ENCODE results near the gene TRPV4. TPM values are rescaled to one million over a fixed set of nuclear protein-coding genes. Genes with fewer than 3 reads are reported as not detected.

Gene TRPV4
- total RNA-seq, 1 donor from 2014 or later, result 0.75 TPM

DNA sequence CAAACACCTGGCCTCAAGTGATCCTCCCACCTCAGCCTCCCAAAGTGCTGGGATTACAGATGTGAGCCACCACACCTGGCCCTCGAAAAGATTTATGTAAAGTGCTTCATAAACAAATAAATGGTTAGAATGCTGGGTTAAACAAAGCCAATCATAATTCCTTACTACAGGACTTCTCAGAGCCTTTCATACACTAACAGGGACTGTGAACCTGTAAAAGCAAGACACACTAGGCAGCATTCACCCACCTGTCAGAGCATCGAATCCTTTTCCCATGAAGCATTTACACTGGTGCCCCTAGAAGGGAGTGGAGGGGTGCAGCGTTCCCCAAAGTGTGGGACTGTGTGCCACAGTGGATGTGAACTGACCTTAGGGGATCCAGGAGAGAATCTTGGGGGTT is 29.5 kb downstream of the TRPV4 start:
- no peak for FAIRE-seq

DNA sequence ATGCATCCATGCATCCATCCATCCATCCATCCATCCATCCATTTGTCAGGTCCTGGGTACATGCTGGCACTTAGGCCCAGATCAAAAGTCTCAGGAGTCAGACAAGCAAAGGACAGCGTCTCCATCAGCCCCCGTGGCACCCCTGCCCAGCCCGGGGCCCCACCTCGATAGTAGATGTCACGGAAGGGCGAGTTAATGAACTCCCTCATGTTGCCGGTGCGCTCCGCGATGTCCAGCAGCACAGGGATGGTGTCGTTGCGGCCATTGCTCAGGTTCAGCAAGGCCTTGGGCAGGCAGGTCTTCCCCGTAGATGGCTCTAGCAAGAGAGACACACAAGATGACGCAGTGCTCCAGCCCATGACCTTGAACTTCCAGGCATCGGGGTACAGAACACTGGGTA is 30.4 kb downstream of the TRPV4 start:
- Histone ChIP-seq H3K4me3 (ENCODE audit: insufficient read depth, low read depth, low read length) (no peak overlapping the region), H3K4me1 (ENCODE audit: insufficient read depth, low read length) (no peaks in the 10 kb centered on the region), H2AFZ (ENCODE audit: low read depth, low read length) (no peak overlapping the region), H3K27ac (ENCODE audit: low read depth, low read length) (no peak overlapping the region), H3K9ac (ENCODE audit: low read length) (no peak overlapping the region), H3K36me3 (ENCODE audit: insufficient read depth, low read length) (no peaks in the 10 kb centered on the region), H4K20me1 (ENCODE audit: insufficient read depth, low read length) (peaks cover 6% of the 10 kb centered on the region), H3K9me3 (ENCODE audit: insufficient read depth, low read depth, low read length) (no peaks in the 10 kb centered on the region), H3K4me2 (ENCODE audit: low read length) (no peak overlapping the region), H3K79me2 (ENCODE audit: insufficient read depth, low read length) (no peaks in the 10 kb centered on the region), H3K27me3 (ENCODE audit: insufficient read depth, low read length) (no peaks in the 10 kb centered on the region)
- FAIRE-seq (no peak), DNase-seq (ENCODE audit: low read depth) (no peak)
- Mint-ChIP-seq H3K4me3 (ENCODE audit: unreplicated experiment) (no peak overlapping the region), H3K36me3 (ENCODE audit: low read depth, unreplicated experiment) (no peaks in the 10 kb centered on the region), H3K4me1 (ENCODE audit: low read depth, unreplicated experiment) (no peaks in the 10 kb centered on the region), H3K9me3 (ENCODE audit: unreplicated experiment) (no peaks in the 10 kb centered on the region), H3K27ac (ENCODE audit: unreplicated experiment) (no peak overlapping the region), H3K27me3 (ENCODE audit: low read depth, unreplicated experiment) (no peaks in the 10 kb centered on the region)
- TF ChIP-seq EZH2 (IDR thresholded peaks at IDR 0.05; ENCODE audit: insufficient read depth, low read length), result no peak
- TF ChIP-seq, protein P1, sequence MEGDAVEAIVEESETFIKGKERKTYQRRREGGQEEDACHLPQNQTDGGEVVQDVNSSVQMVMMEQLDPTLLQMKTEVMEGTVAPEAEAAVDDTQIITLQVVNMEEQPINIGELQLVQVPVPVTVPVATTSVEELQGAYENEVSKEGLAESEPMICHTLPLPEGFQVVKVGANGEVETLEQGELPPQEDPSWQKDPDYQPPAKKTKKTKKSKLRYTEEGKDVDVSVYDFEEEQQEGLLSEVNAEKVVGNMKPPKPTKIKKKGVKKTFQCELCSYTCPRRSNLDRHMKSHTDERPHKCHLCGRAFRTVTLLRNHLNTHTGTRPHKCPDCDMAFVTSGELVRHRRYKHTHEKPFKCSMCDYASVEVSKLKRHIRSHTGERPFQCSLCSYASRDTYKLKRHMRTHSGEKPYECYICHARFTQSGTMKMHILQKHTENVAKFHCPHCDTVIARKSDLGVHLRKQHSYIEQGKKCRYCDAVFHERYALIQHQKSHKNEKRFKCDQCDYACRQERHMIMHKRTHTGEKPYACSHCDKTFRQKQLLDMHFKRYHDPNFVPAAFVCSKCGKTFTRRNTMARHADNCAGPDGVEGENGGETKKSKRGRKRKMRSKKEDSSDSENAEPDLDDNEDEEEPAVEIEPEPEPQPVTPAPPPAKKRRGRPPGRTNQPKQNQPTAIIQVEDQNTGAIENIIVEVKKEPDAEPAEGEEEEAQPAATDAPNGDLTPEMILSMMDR (IDR thresholded peaks at IDR 0.05; ENCODE audit: insufficient read depth, low read depth, low read length), result no peak

More for the DNA sequence above, 29.5 kb downstream of the TRPV4 start:
- Histone ChIP-seq H3K4me2 (ENCODE audit: low read length) (no peak overlapping the region), H3K4me1 (ENCODE audit: insufficient read depth, low read length) (no peaks in the 10 kb centered on the region), H3K36me3 (ENCODE audit: insufficient read depth, low read length) (no peaks in the 10 kb centered on the region), H3K4me3 (ENCODE audit: insufficient read depth, low read depth, low read length) (no peak overlapping the region), H3K27ac (ENCODE audit: low read depth, low read length) (no peak overlapping the region), H3K9ac (ENCODE audit: low read length) (no peak overlapping the region), H3K27me3 (ENCODE audit: insufficient read depth, low read length) (no peaks in the 10 kb centered on the region), H4K20me1 (ENCODE audit: insufficient read depth, low read length) (peaks cover 6% of the 10 kb centered on the region), H3K9me3 (ENCODE audit: insufficient read depth, low read depth, low read length) (no peaks in the 10 kb centered on the region), H2AFZ (ENCODE audit: low read depth, low read length) (no peak overlapping the region), H3K79me2 (ENCODE audit: insufficient read depth, low read length) (no peaks in the 10 kb centered on the region)
- Mint-ChIP-seq H3K27me3 (ENCODE audit: low read depth, unreplicated experiment) (no peaks in the 10 kb centered on the region), H3K36me3 (ENCODE audit: low read depth, unreplicated experiment) (no peaks in the 10 kb centered on the region), H3K27ac (ENCODE audit: unreplicated experiment) (no peak overlapping the region), H3K4me3 (ENCODE audit: unreplicated experiment) (no peak overlapping the region), H3K4me1 (ENCODE audit: low read depth, unreplicated experiment) (no peaks in the 10 kb centered on the region), H3K9me3 (ENCODE audit: unreplicated experiment) (no peaks in the 10 kb centered on the region)
- TF ChIP-seq, protein P1 (IDR thresholded peaks at IDR 0.05; ENCODE audit: insufficient read depth, low read depth, low read length), result no peak
- no peak for TF ChIP-seq EZH2 (IDR thresholded peaks at IDR 0.05; ENCODE audit: insufficient read depth, low read length)
- no peak for DNase-seq (ENCODE audit: low read depth)

DNA sequence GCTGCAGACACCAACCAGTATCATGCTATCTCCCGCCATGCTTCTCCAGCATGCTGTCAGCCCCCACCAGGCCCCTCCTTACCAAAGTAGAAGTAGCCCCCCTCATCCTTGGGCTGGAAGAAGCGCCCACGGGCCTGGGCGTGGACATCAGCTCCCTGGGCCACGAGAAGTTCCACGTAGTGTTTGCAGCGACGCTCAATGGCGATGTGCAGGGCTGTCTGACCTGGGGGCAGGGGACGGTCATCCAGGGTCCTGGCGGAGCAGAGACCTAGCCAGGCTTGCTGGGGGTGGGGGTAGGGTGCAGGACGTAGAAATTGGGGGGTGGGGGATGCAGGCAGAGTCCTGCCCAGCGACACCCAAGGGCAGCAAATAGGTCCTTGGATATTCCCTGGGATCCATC is 32.7 kb downstream of the TRPV4 start:
- FAIRE-seq (no peak), DNase-seq (ENCODE audit: low read depth) (no peak)
- H3K9ac ChIP-seq (ENCODE audit: low read length), result no peak overlapping the region
- no peaks in the 10 kb centered on the region for H3K36me3 ChIP-seq (ENCODE audit: insufficient read depth, low read length)
- no peak for TF ChIP-seq EZH2 (IDR thresholded peaks at IDR 0.05; ENCODE audit: insufficient read depth, low read length)
- peaks cover 6% of the 10 kb centered on the region for H4K20me1 ChIP-seq (ENCODE audit: insufficient read depth, low read length)
- Mint-ChIP-seq H3K4me1 (ENCODE audit: low read depth, unreplicated experiment) (no peaks in the 10 kb centered on the region), H3K36me3 (ENCODE audit: low read depth, unreplicated experiment) (no peaks in the 10 kb centered on the region), H3K27me3 (ENCODE audit: low read depth, unreplicated experiment) (no peaks in the 10 kb centered on the region), H3K27ac (ENCODE audit: unreplicated experiment) (no peak overlapping the region), H3K9me3 (ENCODE audit: unreplicated experiment) (no peaks in the 10 kb centered on the region), H3K4me3 (ENCODE audit: unreplicated experiment) (no peak overlapping the region)
- H3K4me3 ChIP-seq (ENCODE audit: insufficient read depth, low read depth, low read length), result no peak overlapping the region
- no peaks in the 10 kb centered on the region for H3K9me3 ChIP-seq (ENCODE audit: insufficient read depth, low read depth, low read length)
- H2AFZ ChIP-seq (ENCODE audit: low read depth, low read length), result no peak overlapping the region
- H3K79me2 ChIP-seq (ENCODE audit: insufficient read depth, low read length), result no peaks in the 10 kb centered on the region
- no peak overlapping the region for H3K27ac ChIP-seq (ENCODE audit: low read depth, low read length)
- no peaks in the 10 kb centered on the region for H3K4me1 ChIP-seq (ENCODE audit: insufficient read depth, low read length)
- H3K4me2 ChIP-seq (ENCODE audit: low read length), result no peak overlapping the region
- H3K27me3 ChIP-seq (ENCODE audit: insufficient read depth, low read length), result no peaks in the 10 kb centered on the region

All from astrocyte (in vitro differentiated cells and primary cell).